ENCODE results near the gene LRMDA.

LRMDA gene

GRCh38 chr10:75887992-75888680 is 456.7 kb downstream of the LRMDA start:
- POLR2A ChIA-PET, result no interaction called here

DNA sequence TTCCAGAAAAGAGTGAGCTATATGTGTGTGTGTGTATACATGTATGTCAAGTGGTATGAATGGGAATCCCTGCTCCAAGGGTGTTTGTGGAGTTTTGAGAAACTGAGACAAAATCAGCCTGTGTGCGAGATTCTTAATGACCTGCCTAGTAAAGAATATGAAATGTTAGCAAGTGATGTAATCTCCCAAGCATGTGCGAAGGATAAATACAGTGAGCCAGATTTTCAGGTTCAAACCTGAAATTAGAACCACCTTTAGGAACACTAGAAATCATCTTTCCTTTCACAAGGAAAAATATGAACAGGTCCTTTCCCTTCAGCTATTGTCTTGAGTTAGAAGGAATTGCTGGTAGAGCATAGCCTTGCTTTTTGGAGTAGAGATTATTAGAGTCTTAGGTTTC is 457.6 kb downstream of the LRMDA start:
- ChIA-PET POLR2A (no interaction called here), CTCF (interaction anchor here (0.6 kb wide), 1 partner anchor 47 kb away, joined by 3 read pairs; no protein-coding TSS in a partner anchor)
- Histone ChIP-seq H3K36me3 (ENCODE audit: control insufficient read depth in 2 of 2, insufficient read depth in 1 of 2, low read length in 2 of 2) (no peaks in the 10 kb centered on the region), H3K4me1 (ENCODE audit: control insufficient read depth, insufficient read depth, low read length) (no peaks in the 10 kb centered on the region), H3K4me3 (ENCODE audit: low read depth, low read length) (no peak overlapping the region), H3K27ac (ENCODE audit: extremely low read depth, low read depth, low read length) (no peak overlapping the region), H3K9me3 (ENCODE audit: control insufficient read depth, insufficient read depth, low read depth, low read length) (no peaks in the 10 kb centered on the region)
- TF ChIP-seq, protein P1, sequence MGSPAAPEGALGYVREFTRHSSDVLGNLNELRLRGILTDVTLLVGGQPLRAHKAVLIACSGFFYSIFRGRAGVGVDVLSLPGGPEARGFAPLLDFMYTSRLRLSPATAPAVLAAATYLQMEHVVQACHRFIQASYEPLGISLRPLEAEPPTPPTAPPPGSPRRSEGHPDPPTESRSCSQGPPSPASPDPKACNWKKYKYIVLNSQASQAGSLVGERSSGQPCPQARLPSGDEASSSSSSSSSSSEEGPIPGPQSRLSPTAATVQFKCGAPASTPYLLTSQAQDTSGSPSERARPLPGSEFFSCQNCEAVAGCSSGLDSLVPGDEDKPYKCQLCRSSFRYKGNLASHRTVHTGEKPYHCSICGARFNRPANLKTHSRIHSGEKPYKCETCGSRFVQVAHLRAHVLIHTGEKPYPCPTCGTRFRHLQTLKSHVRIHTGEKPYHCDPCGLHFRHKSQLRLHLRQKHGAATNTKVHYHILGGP (tag by site-specific recombination; IDR thresholded peaks at IDR 0.05), result no peak
- TF ChIP-seq ZNF140 (tag by site-specific recombination; IDR thresholded peaks at IDR 0.05) (no peak), ZNF404 (tag by site-specific recombination; IDR thresholded peaks at IDR 0.05) (no peak), ZNF311 (tag by site-specific recombination; IDR thresholded peaks at IDR 0.05; ENCODE audit: borderline replicate concordance) (no peak), ZNF274 (IDR thresholded peaks at IDR 0.05; ENCODE audit: low read length) (no peak), ZNF274 (tag by site-specific recombination; IDR thresholded peaks at IDR 0.05; ENCODE audit: borderline replicate concordance) (no peak), ZBTB44 (tag by site-specific recombination; IDR thresholded peaks at IDR 0.05) (no peak), ZNF121 (tag by site-specific recombination; IDR thresholded peaks at IDR 0.05) (no peak), ZNF670 (tag by site-specific recombination; IDR thresholded peaks at IDR 0.05; ENCODE audit: low read depth) (no peak)
- TF ChIP-seq, protein P2, sequence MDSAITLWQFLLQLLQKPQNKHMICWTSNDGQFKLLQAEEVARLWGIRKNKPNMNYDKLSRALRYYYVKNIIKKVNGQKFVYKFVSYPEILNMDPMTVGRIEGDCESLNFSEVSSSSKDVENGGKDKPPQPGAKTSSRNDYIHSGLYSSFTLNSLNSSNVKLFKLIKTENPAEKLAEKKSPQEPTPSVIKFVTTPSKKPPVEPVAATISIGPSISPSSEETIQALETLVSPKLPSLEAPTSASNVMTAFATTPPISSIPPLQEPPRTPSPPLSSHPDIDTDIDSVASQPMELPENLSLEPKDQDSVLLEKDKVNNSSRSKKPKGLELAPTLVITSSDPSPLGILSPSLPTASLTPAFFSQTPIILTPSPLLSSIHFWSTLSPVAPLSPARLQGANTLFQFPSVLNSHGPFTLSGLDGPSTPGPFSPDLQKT (IDR thresholded peaks at IDR 0.05; ENCODE audit: borderline replicate concordance, low read depth, low read length), result no peak
- TF ChIP-seq, protein P3, sequence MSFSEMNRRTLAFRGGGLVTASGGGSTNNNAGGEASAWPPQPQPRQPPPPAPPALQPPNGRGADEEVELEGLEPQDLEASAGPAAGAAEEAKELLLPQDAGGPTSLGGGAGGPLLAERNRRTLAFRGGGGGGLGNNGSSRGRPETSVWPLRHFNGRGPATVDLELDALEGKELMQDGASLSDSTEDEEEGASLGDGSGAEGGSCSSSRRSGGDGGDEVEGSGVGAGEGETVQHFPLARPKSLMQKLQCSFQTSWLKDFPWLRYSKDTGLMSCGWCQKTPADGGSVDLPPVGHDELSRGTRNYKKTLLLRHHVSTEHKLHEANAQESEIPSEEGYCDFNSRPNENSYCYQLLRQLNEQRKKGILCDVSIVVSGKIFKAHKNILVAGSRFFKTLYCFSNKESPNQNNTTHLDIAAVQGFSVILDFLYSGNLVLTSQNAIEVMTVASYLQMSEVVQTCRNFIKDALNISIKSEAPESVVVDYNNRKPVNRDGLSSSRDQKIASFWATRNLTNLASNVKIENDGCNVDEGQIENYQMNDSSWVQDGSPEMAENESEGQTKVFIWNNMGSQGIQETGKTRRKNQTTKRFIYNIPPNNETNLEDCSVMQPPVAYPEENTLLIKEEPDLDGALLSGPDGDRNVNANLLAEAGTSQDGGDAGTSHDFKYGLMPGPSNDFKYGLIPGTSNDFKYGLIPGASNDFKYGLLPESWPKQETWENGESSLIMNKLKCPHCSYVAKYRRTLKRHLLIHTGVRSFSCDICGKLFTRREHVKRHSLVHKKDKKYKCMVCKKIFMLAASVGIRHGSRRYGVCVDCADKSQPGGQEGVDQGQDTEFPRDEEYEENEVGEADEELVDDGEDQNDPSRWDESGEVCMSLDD (tag by site-specific recombination; IDR thresholded peaks at IDR 0.05), result no peak

More at GRCh38 chr10:75887992-75888680, 456.7 kb downstream of the LRMDA start:
- H3K4me3 ChIP-seq (ENCODE audit: low read depth, low read length), result no peak overlapping the region
- no peaks in the 10 kb centered on the region for H3K4me1 ChIP-seq (ENCODE audit: control insufficient read depth, insufficient read depth, low read length)
- no peaks in the 10 kb centered on the region for H3K36me3 ChIP-seq (ENCODE audit: control insufficient read depth in 2 of 2, insufficient read depth in 1 of 2, low read length in 2 of 2)
- H3K27ac ChIP-seq (ENCODE audit: extremely low read depth, low read depth, low read length), result no peak overlapping the region
- no peaks in the 10 kb centered on the region for H3K9me3 ChIP-seq (ENCODE audit: control insufficient read depth, insufficient read depth, low read depth, low read length)
- no peak for TF ChIP-seq ZNF121 (tag by site-specific recombination; IDR thresholded peaks at IDR 0.05)
- no peak for TF ChIP-seq ZNF404 (tag by site-specific recombination; IDR thresholded peaks at IDR 0.05)
- no peak for TF ChIP-seq ZBTB44 (tag by site-specific recombination; IDR thresholded peaks at IDR 0.05)
- TF ChIP-seq ZNF354C (tag by site-specific recombination; IDR thresholded peaks at IDR 0.05; ENCODE audit: borderline replicate concordance, low read depth), result no peak
- TF ChIP-seq ZNF521 (tag by site-specific recombination; IDR thresholded peaks at IDR 0.05), result no peak
- no peak for TF ChIP-seq ZNF211 (tag by site-specific recombination; IDR thresholded peaks at IDR 0.05; ENCODE audit: low read depth)
- TF ChIP-seq ZNF768 (tag by site-specific recombination; IDR thresholded peaks at IDR 0.05), result no peak
- no peak for TF ChIP-seq ZNF302 (tag by site-specific recombination; IDR thresholded peaks at IDR 0.05; ENCODE audit: low read depth)
- TF ChIP-seq ZNF416 (tag by site-specific recombination; IDR thresholded peaks at IDR 0.05), result no peak
- TF ChIP-seq SP2 (tag by site-specific recombination; IDR thresholded peaks at IDR 0.05), result no peak
- TF ChIP-seq, protein P4, sequence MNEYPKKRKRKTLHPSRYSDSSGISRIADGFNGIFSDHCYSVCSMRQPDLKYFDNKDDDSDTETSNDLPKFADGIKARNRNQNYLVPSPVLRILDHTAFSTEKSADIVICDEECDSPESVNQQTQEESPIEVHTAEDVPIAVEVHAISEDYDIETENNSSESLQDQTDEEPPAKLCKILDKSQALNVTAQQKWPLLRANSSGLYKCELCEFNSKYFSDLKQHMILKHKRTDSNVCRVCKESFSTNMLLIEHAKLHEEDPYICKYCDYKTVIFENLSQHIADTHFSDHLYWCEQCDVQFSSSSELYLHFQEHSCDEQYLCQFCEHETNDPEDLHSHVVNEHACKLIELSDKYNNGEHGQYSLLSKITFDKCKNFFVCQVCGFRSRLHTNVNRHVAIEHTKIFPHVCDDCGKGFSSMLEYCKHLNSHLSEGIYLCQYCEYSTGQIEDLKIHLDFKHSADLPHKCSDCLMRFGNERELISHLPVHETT (tag by site-specific recombination; IDR thresholded peaks at IDR 0.05), result no peak
- TF ChIP-seq ZNF16 (tag by site-specific recombination; IDR thresholded peaks at IDR 0.05; ENCODE audit: low read depth), result no peak
- no peak for TF ChIP-seq ZNF10 (tag by site-specific recombination; IDR thresholded peaks at IDR 0.05)
- TF ChIP-seq ZXDB (tag by site-specific recombination; IDR thresholded peaks at IDR 0.05), result no peak
- no peak for TF ChIP-seq HOXA7 (CRISPR knock-in tag; IDR thresholded peaks at IDR 0.05; ENCODE audit: borderline replicate concordance)
- TF ChIP-seq ZFP41 (tag by site-specific recombination; IDR thresholded peaks at IDR 0.05; ENCODE audit: borderline replicate concordance), result no peak
- TF ChIP-seq ZNF610 (tag by site-specific recombination; IDR thresholded peaks at IDR 0.05; ENCODE audit: borderline replicate concordance), result no peak
- CTCF ChIA-PET, result interaction anchor here (0.7 kb wide), 1 partner anchor 198 kb away, joined by 3 read pairs; no protein-coding TSS in a partner anchor
